ENCODE results near the gene STARD10. TPM values are rescaled to one million over a fixed set of nuclear protein-coding genes. Genes with fewer than 3 reads are reported as not detected.
A peak's percentile ranks its signal among the peaks of the same experiment; 100 is the strongest.
"Not testable (repeated sequence)": the region's sequence is repeated elsewhere in the genome, so short reads cannot be mapped to it uniquely, and the experiment has no call there.

Gene STARD10
- total RNA-seq (2014; rRNA removed; shearing (Covaris generic)), result 56.8 and 60.2 TPM in 2 replicates

- DNase-seq (ENCODE audit: low spot score), result peak; percentile 93
Measured at GRCh38 chr11:72793425-72794367, at the start of gene STARD10. Gene STARD10, minus strand, starts transcription at chr11:72794047. Its CDS starts 12,866 bp downstream, at chr11:72781181.

GRCh38 chr11:72842653-72843330 lies 48.9 kb upstream of the STARD10 start:
- DNase-seq (ENCODE audit: low spot score), result no peak

- DNase-seq (ENCODE audit: low spot score), result no peak
Measured at GRCh38 chr11:72842126-72842525, 48.3 kb upstream of the STARD10 start.

- DNase-seq (ENCODE audit: low spot score), result no peak
Measured at GRCh38 chr11:72841397-72841796, 47.5 kb upstream of the STARD10 start.

GRCh38 chr11:72840780-72841179 lies 46.9 kb upstream of the STARD10 start:
- DNase-seq (ENCODE audit: low spot score), result peak; percentile 33

- DNase-seq (ENCODE audit: low spot score), result no peak
Measured at GRCh38 chr11:72838691-72839305, 45.0 kb upstream of the STARD10 start.

GRCh38 chr11:72836111-72836510 lies 42.3 kb upstream of the STARD10 start:
- DNase-seq (ENCODE audit: low spot score), result no peak

- no peak for DNase-seq (ENCODE audit: low spot score)
Measured at GRCh38 chr11:72834905-72835304, 41.1 kb upstream of the STARD10 start.

- no peak for DNase-seq (ENCODE audit: low spot score)
Measured at GRCh38 chr11:72833811-72834493, 40.1 kb upstream of the STARD10 start.

- DNase-seq (ENCODE audit: low spot score), result no peak
Measured at GRCh38 chr11:72833083-72833733, 39.4 kb upstream of the STARD10 start.

GRCh38 chr11:72832301-72833082 lies 38.6 kb upstream of the STARD10 start:
- DNase-seq (ENCODE audit: low spot score), result no peak

GRCh38 chr11:72831521-72832300 lies 37.9 kb upstream of the STARD10 start:
- peak; percentile 77 for DNase-seq (ENCODE audit: low spot score)

- DNase-seq (ENCODE audit: low spot score), result no peak
Measured at GRCh38 chr11:72829884-72830533, 36.2 kb upstream of the STARD10 start.

GRCh38 chr11:72829178-72829577 lies 35.3 kb upstream of the STARD10 start:
- DNase-seq (ENCODE audit: low spot score), result no peak

- no peak for DNase-seq (ENCODE audit: low spot score)
Measured at GRCh38 chr11:72828692-72829101, 34.9 kb upstream of the STARD10 start.

- peak; percentile 57 for DNase-seq (ENCODE audit: low spot score)
Measured at GRCh38 chr11:72828081-72828567, 34.3 kb upstream of the STARD10 start.

GRCh38 chr11:72827656-72828055 lies 33.8 kb upstream of the STARD10 start:
- DNase-seq (ENCODE audit: low spot score), result not testable (repeated sequence)

- DNase-seq (ENCODE audit: low spot score), result no peak
Measured at GRCh38 chr11:72826942-72827480, 33.2 kb upstream of the STARD10 start.
